GM12891 (cell line): ENCODE data around the gene RGS3.

Experiments
- POLR2A ChIP-seq: IDR thresholded peaks from 2 replicates; pipeline ENCODE4 v1.6.1; 2011; ENCODE audit warnings: low read depth, low read length, control low read depth
- POLR2AphosphoS5 ChIP-seq: IDR thresholded peaks from 2 replicates; pipeline ENCODE4 v1.6.1; 2011; ENCODE audit warnings: low read depth, low read length, control low read depth

DNA sequence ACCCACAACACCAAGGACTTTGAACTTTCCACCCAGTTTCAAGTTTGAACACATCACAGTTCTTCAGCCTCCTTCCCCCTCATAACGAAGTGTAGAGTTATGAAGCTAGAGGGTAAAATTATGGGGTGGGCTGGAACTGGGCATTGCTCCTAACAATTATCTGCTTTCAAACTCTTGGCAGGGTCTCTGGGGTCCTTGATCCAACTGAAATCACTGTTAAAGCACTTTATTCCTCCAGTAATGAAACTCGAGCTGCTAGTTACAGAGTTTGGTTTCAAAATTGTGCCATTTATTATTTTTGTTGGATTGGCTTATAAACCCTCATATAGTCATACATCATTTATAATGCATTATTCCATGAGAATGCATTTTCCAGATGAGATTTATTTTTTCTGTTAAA lies 158.5 kb downstream of the RGS3 start:
- no peak for TF ChIP-seq POLR2A
- no peak for TF ChIP-seq POLR2AphosphoS5
